Fibroblast of villous mesenchyme (primary cell): ENCODE results near the gene B4GALT3. TPM values are rescaled to one million over a fixed set of nuclear protein-coding genes. Genes with fewer than 3 reads are reported as not detected.

ENCODE experiments used
- DNase-seq: peaks from one replicate; pipeline ENCODE4 v3.0.0-alpha.2; 2010; ENCODE audit warnings: low read depth
- H3K4me3 ChIP-seq: 2 replicates; pipeline ENCODE4 v1.5.1; 2011; ENCODE audit warnings: low read depth, mild to moderate bottlenecking, low read length
- CTCF ChIP-seq: IDR thresholded peaks from 2 replicates; pipeline ENCODE4 v1.5.1; 2012; ENCODE audit warnings: low read depth, mild to moderate bottlenecking, low read length; ENCODE audit not compliant: insufficient read depth
- total RNA-seq: library from RNA; depleted of rRNA; stranded (reverse); fragments of >200 nt; gene quantifications from 2 replicates; pipeline ENCODE4 v1.2.3, GENCODE V29; 2012

Gene B4GALT3
- total RNA-seq, 1 donor: 22.5 TPM

DNA sequence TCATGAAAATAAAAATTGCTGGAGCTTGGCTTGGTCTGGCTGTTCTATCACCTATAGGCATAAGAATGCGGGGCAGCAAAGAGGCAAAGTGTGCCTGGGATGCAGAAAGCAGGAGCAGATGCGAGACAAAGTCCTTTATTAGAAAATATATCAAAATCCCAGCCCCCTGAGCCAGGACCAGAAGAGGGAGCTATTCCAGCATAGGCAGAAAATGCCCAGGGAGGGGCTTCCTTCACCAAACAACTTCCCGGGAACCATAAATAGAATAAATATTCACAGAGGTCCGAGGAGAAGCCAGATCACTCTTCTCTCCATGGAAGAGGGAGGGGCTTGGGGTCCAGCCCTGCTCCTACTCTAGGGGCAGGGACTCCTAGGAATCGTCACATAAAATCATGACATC, 6.1 kb downstream of the B4GALT3 start:
- DNase-seq: no peak
- no peak overlapping the region for H3K4me3 ChIP-seq
- peak; percentile 22 for TF ChIP-seq CTCF

- DNase-seq: no peak
- H3K4me3 ChIP-seq: no peak overlapping the region
- TF ChIP-seq CTCF: no peak
Measured at GRCh38 chr1:161168906-161169305, 8.4 kb downstream of the B4GALT3 start.

- no peak for TF ChIP-seq CTCF
- DNase-seq: no peak
- peak overlapping the region; percentile 87 for H3K4me3 ChIP-seq
Measured at GRCh38 chr1:161166669-161167548, 10.4 kb downstream of the B4GALT3 start.

DNA sequence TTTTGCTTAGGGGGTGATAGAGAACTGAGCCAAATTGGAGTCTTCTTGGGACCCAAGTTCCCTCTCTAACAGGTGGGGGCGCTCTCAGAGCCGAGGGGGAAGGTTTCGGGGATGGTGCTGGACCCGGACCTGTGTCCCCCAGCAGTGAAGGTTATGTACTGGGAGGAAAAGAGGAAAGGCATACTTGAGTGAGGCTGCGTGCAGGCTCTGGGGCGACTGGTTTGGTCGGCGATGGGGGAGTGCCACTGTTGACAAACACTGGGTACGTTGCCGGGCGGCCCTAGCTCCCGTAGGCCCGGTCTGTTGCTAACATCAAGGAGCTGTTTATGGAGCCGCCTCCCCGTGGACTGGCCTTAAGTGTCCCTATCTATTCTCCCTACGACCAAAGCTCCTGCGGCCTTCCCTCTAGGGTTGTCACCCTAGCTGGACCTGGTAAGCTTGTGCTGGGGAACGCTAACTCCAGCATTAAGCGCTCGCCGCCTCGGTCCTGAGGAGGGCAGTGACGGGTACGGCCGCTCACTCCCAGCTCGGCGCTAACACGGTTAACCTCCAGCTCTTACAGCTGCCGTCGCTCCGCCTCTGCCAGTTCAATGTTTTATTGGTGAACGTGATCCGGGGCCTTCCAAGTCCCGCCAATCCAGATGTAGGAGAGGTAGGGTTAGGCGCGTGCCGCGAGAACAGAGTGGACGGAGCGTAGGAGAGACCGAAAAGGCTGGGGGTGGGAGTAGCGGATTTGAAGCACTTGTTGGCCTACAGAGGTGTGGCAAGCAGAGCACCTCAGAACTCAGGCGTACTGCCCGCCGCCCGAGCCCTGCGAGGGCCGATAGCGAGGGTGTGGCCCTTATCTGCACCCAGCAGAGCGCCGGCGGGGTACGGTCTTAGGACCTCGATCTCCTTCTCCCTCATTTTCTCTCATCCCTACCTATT, 11.3 kb downstream of the B4GALT3 start, which contains the start of gene PPOX:
TSS of gene PPOX (plus strand) at position 685 of the 927 bp plus-strand sequence. CDS start 422 bp downstream, outside the sequence.
- peak; percentile 45 for TF ChIP-seq CTCF
- peak within 1 kb of the TSS; percentile 87 for H3K4me3 ChIP-seq
- DNase-seq: peak; percentile 99

GRCh38 chr1:161164901-161165610, 12.3 kb downstream of the B4GALT3 start:
- peak overlapping the region; percentile 87 for H3K4me3 ChIP-seq
- TF ChIP-seq CTCF: no peak
- no peak for DNase-seq

DNA sequence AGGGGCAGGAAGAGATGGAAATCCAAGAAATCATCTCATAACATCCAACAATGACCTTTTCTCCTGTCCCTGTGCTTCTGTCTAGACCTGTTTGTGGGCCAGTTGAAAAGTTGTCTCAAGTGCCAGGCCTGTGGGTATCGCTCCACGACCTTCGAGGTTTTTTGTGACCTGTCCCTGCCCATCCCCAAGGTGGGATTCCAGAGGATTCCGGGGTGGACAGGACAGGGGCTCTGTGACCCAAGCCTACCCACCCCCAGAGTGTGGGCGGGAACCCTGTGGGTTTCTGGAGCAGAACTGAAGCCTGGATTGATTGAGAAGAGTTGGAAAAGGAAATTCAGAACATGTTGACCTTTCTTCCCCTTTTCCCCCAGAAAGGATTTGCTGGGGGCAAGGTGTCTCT, 13.5 kb downstream of the B4GALT3 start:
- no peak for DNase-seq
- TF ChIP-seq CTCF: no peak
- no peak overlapping the region for H3K4me3 ChIP-seq
